Fibroblast of lung (primary cell): Measurements from ENCODE around the gene GPC6.

Experiments
- CTCF ChIP-seq, 2 donors: IDR thresholded peaks in 1 of 2; conservative IDR thresholded peaks in 1 of 2; 1 replicate in 1 of 2; 2 replicates in 1 of 2; pipeline ENCODE4 v1.5.1; 2011 to 2012; ENCODE audit warnings: low read length in 2 of 2, control low read depth in 1 of 2, inconsistent platforms in 1 of 2, low read depth in 1 of 2, mild to moderate bottlenecking in 1 of 2
- EZH2 ChIP-seq: IDR thresholded peaks from 2 replicates; pipeline ENCODE4 v1.5.1; 2012; ENCODE audit warnings: low read length, control low read depth, mild to moderate bottlenecking; ENCODE audit errors: missing control alignments

GRCh38 chr13:93900731-93901130 is 674.1 kb downstream of the GPC6 start:
- TF ChIP-seq EZH2 (no peak), CTCF (conservative IDR thresholded peaks at IDR 0.05 in 1 of 2, IDR thresholded peaks at IDR 0.05 in 1 of 2; ENCODE audit: low read depth in 1 of 2, low read length in 2 of 2) (no peak)
